HepG2 (cell line): ENCODE results near the gene PTPN14. TPM values are rescaled to one million over a fixed set of nuclear protein-coding genes. Genes with fewer than 3 reads are reported as not detected.

ENCODE experiments used
- ATF7 ChIP-seq, 2 experiments: fragments of 450-650 bp in 1 of 2; sonication (generic) in 1 of 2; formaldehyde crosslinking in 1 of 2; IDR thresholded peaks; 2 replicates each; pipeline versions ENCODE4 v1.4.0 to v1.6.1; 2016 to 2020; ENCODE audit warnings: antibody characterized with exemption in 1 of 2, mild to moderate bottlenecking in 1 of 2, missing genetic modification reagents in 1 of 2
- BCL6 ChIP-seq: IDR thresholded peaks from 2 replicates; pipeline ENCODE4 v1.6.1; 2016; ENCODE audit warnings: missing genetic modification reagents, missing compliant biosample characterization
- CC2D1A ChIP-seq: sonication (generic); formaldehyde crosslinking; IDR thresholded peaks from 2 replicates; pipeline ENCODE4 v1.8.1; 2023; ENCODE audit warnings: mild to moderate bottlenecking, missing genetic modification reagents
- NR2F2 ChIP-seq: IDR thresholded peaks from 2 replicates; pipeline ENCODE4 v1.6.1; 2012; ENCODE audit warnings: low read depth, inconsistent platforms, borderline replicate concordance
- PCBP1 ChIP-seq: fragments of 200-400 bp; formaldehyde crosslinking; IDR thresholded peaks from 2 replicates; pipeline ENCODE4 v1.6.1; 2017; ENCODE audit warnings: mild to moderate bottlenecking, low read depth, low read length, borderline replicate concordance
- PPARG ChIP-seq: conservative IDR thresholded peaks from 2 replicates; pipeline ENCODE4 v1.6.1; 2016; ENCODE audit warnings: missing biosample characterization, missing genetic modification reagents
- ZFP1 ChIP-seq: IDR thresholded peaks from 2 replicates; pipeline ENCODE4 v1.6.1; 2016
- ZFP62 ChIP-seq: sonication (generic); formaldehyde crosslinking; IDR thresholded peaks from 2 replicates; pipeline ENCODE4 v1.4.0; 2020; ENCODE audit warnings: missing genetic modification reagents
- ZNF660 ChIP-seq: sonication (generic); formaldehyde crosslinking; IDR thresholded peaks from 2 replicates; pipeline ENCODE4 v1.5.1; 2020; ENCODE audit warnings: mild to moderate bottlenecking, low read depth, missing genetic modification reagents, borderline replicate concordance
- ZNF709 ChIP-seq: sonication (generic); formaldehyde crosslinking; IDR thresholded peaks from 2 replicates; pipeline ENCODE4 v1.5.0; 2020; ENCODE audit warnings: mild to moderate bottlenecking, missing genetic modification reagents
- ZNF720 ChIP-seq: sonication (generic); formaldehyde crosslinking; IDR thresholded peaks from 2 replicates; pipeline ENCODE4 v1.4.0; 2020; ENCODE audit warnings: missing genetic modification reagents
- ZNF83 ChIP-seq: sonication (generic); formaldehyde crosslinking; IDR thresholded peaks from 2 replicates; pipeline ENCODE4 v1.4.0; 2020; ENCODE audit warnings: missing genetic modification reagents, mild to moderate bottlenecking, borderline replicate concordance
- polyA plus RNA-seq, 8 experiments: library from polyadenylated mRNA; depleted of rRNA in 3 of 8; stranded (reverse) in 7 of 8; unstranded in 1 of 8; fragments of >200 nt; fragmentation: Illumina TruSeq in 4 of 8; extraction: Trizol in 4 of 8; gene quantifications; 2 replicates each; pipeline versions ENCODE4 v1.2.1 to v1.2.3, GENCODE V29; 2011 to 2016; ENCODE audit warnings: low read depth in 4 of 8, missing spikeins in 1 of 8, mixed read lengths in 1 of 8; ENCODE audit not compliant: insufficient read depth in 1 of 8
- total RNA-seq, 5 experiments: library from RNA; depleted of rRNA; stranded (reverse); fragments of >200 nt; fragmentation: Illumina TruSeq; extraction: Trizol; gene quantifications; 2 replicates each; pipeline ENCODE4 v1.2.3, GENCODE V29; 2016; ENCODE audit warnings: low read depth in 1 of 5
- TF ChIP-seq, protein P1 (sequence below): sonication (generic); formaldehyde crosslinking; IDR thresholded peaks from 2 replicates; pipeline ENCODE4 v1.4.0; 2020; ENCODE audit warnings: missing genetic modification reagents
- TF ChIP-seq, protein P2 (sequence below): sonication (generic); formaldehyde crosslinking; IDR thresholded peaks from 2 replicates; pipeline ENCODE4 v1.9.0; 2021; ENCODE audit warnings: missing genetic modification reagents, borderline replicate concordance
- TF ChIP-seq, protein P3 (sequence below): sonication (generic); formaldehyde crosslinking; IDR thresholded peaks from 2 replicates; pipeline ENCODE4 v1.8.0; 2022; ENCODE audit warnings: mild to moderate bottlenecking, missing genetic modification reagents, borderline replicate concordance
- TF ChIP-seq, protein P4 (sequence below): sonication (generic); formaldehyde crosslinking; IDR thresholded peaks from 2 replicates; pipeline ENCODE4 v1.5.0; 2020; ENCODE audit warnings: missing genetic modification reagents
- TF ChIP-seq, protein P5 (sequence below), 2 experiments: sonication (generic) in 1 of 2; formaldehyde crosslinking in 1 of 2; IDR thresholded peaks; 2 replicates each; pipeline versions ENCODE4 v1.4.0 to v1.6.1; 2016 to 2020; ENCODE audit warnings: borderline replicate concordance in 1 of 2, low read depth in 1 of 2, mild to moderate bottlenecking in 1 of 2, missing genetic modification reagents in 1 of 2
- TF ChIP-seq, protein P6 (sequence below): sonication (generic); formaldehyde crosslinking; IDR thresholded peaks from 2 replicates; pipeline ENCODE4 v1.8.1; 2023; ENCODE audit warnings: missing genetic modification reagents, mild to moderate bottlenecking, borderline replicate concordance

PTPN14 gene
- total and polyA plus RNA-seq, 2 of the 13 experiments (the other 11 are each of a cell fraction or from before 2014, with no cell fraction given), result 3.9 to 4.7 TPM

DNA sequence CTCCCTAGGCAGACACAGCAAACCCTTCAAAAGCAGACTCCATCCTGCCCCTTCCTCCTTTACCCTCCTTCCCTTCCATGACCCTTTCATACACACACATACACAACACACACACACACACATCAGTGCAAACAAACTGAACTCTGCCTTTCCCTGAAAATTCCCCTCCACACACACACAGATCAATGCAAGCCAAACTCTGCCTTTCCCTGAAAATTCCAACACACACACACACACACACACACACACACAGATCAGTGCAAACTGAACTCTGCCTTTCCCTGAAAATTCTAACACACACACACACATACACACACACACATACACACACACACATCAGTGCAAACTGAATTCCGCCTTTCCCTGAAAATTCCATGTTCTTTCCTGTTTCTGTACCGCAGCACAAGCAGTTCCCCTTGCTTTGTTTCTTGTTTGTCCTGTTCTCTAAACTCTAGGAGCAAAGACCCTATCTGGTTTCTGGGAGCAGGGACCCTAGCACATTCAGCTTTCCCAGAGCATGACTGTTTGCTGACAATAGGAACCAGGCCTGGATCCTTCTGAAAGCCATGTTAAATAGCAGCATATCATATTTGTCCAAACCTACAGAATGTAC lies 91.0 kb downstream of the PTPN14 start (continued):
- TF ChIP-seq ZFP62 (no peak), CC2D1A (CRISPR knock-in tag) (no peak), ZNF83 (CRISPR knock-in tag) (no peak), ZNF660 (no peak), ATF7 (IDR thresholded peaks at IDR 0.05) (no peak), ATF7 (CRISPR knock-in tag; IDR thresholded peaks at IDR 0.05) (no peak), PPARG (CRISPR knock-in tag) (no peak), NR2F2 (no peak), ZNF709 (no peak), ZNF720 (CRISPR knock-in tag) (no peak), PCBP1 (no peak), ZFP1 (CRISPR knock-in tag) (no peak), BCL6 (CRISPR knock-in tag) (peak; percentile 51)
- TF ChIP-seq, protein P1, sequence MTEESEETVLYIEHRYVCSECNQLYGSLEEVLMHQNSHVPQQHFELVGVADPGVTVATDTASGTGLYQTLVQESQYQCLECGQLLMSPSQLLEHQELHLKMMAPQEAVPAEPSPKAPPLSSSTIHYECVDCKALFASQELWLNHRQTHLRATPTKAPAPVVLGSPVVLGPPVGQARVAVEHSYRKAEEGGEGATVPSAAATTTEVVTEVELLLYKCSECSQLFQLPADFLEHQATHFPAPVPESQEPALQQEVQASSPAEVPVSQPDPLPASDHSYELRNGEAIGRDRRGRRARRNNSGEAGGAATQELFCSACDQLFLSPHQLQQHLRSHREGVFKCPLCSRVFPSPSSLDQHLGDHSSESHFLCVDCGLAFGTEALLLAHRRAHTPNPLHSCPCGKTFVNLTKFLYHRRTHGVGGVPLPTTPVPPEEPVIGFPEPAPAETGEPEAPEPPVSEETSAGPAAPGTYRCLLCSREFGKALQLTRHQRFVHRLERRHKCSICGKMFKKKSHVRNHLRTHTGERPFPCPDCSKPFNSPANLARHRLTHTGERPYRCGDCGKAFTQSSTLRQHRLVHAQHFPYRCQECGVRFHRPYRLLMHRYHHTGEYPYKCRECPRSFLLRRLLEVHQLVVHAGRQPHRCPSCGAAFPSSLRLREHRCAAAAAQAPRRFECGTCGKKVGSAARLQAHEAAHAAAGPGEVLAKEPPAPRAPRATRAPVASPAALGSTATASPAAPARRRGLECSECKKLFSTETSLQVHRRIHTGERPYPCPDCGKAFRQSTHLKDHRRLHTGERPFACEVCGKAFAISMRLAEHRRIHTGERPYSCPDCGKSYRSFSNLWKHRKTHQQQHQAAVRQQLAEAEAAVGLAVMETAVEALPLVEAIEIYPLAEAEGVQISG (CRISPR knock-in tag), result no peak
- TF ChIP-seq, protein P2, sequence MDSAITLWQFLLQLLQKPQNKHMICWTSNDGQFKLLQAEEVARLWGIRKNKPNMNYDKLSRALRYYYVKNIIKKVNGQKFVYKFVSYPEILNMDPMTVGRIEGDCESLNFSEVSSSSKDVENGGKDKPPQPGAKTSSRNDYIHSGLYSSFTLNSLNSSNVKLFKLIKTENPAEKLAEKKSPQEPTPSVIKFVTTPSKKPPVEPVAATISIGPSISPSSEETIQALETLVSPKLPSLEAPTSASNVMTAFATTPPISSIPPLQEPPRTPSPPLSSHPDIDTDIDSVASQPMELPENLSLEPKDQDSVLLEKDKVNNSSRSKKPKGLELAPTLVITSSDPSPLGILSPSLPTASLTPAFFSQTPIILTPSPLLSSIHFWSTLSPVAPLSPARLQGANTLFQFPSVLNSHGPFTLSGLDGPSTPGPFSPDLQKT, result no peak
- TF ChIP-seq, protein P3, sequence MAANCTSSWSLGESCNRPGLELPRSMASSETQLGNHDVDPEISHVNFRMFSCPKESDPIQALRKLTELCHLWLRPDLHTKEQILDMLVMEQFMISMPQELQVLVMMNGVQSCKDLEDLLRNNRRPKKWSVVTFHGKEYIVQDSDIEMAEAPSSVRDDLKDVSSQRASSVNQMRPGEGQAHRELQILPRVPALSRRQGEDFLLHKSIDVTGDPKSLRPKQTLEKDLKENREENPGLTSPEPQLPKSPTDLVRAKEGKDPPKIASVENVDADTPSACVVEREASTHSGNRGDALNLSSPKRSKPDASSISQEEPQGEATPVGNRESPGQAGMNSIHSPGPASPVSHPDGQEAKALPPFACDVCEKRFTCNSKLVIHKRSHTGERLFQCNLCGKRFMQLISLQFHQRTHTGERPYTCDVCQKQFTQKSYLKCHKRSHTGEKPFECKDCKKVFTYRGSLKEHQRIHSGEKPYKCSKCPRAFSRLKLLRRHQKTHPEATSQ (CRISPR knock-in tag), result no peak
- TF ChIP-seq, protein P4, sequence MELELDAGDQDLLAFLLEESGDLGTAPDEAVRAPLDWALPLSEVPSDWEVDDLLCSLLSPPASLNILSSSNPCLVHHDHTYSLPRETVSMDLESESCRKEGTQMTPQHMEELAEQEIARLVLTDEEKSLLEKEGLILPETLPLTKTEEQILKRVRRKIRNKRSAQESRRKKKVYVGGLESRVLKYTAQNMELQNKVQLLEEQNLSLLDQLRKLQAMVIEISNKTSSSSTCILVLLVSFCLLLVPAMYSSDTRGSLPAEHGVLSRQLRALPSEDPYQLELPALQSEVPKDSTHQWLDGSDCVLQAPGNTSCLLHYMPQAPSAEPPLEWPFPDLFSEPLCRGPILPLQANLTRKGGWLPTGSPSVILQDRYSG (CRISPR knock-in tag), result no peak
- TF ChIP-seq, protein P5, sequence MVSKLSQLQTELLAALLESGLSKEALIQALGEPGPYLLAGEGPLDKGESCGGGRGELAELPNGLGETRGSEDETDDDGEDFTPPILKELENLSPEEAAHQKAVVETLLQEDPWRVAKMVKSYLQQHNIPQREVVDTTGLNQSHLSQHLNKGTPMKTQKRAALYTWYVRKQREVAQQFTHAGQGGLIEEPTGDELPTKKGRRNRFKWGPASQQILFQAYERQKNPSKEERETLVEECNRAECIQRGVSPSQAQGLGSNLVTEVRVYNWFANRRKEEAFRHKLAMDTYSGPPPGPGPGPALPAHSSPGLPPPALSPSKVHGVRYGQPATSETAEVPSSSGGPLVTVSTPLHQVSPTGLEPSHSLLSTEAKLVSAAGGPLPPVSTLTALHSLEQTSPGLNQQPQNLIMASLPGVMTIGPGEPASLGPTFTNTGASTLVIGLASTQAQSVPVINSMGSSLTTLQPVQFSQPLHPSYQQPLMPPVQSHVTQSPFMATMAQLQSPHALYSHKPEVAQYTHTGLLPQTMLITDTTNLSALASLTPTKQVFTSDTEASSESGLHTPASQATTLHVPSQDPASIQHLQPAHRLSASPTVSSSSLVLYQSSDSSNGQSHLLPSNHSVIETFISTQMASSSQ (IDR thresholded peaks at IDR 0.05; ENCODE audit: low read depth), result no peak
- TF ChIP-seq, protein P5 (CRISPR knock-in tag; IDR thresholded peaks at IDR 0.05; ENCODE audit: borderline replicate concordance), result peak; percentile 13; the same call in 1 of the 2 replicates
- TF ChIP-seq, protein P6, sequence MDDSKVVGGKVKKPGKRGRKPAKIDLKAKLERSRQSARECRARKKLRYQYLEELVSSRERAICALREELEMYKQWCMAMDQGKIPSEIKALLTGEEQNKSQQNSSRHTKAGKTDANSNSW (CRISPR knock-in tag), result no peak
